NCI-H446 treated with DMSO at 0.1 percent for 48 hours (cell line): ENCODE data around the gene GUK1.
"Not testable (repeated sequence)": the region's sequence is repeated elsewhere in the genome, so short reads cannot be mapped to it uniquely, and the experiment has no call there.

Experiments
- DNase-seq: peaks from one replicate; lab custom pipeline; 2025; lab: John Stamatoyannopoulos, UW

GUK1 gene

GRCh38 chr1:228177183-228177475 is 37.0 kb downstream of the GUK1 start:
- no peak for DNase-seq

GRCh38 chr1:228177721-228178710 is 37.9 kb downstream of the GUK1 start:
- no peak for DNase-seq

- DNase-seq = no peak
Measured at GRCh38 chr1:228178737-228179684, 38.9 kb downstream of the GUK1 start.

- no peak for DNase-seq
Measured at GRCh38 chr1:228180271-228180958, 40.3 kb downstream of the GUK1 start.

- DNase-seq = no peak
Measured at GRCh38 chr1:228180959-228181644, 41.0 kb downstream of the GUK1 start.

GRCh38 chr1:228181645-228182034 is 41.6 kb downstream of the GUK1 start:
- DNase-seq = no peak

- no peak for DNase-seq
Measured at GRCh38 chr1:228182296-228183030, 42.4 kb downstream of the GUK1 start.

GRCh38 chr1:228184152-228184551 is 44.1 kb downstream of the GUK1 start:
- no peak for DNase-seq

- DNase-seq = no peak
Measured at GRCh38 chr1:228185641-228185965, 45.5 kb downstream of the GUK1 start.

GRCh38 chr1:228188249-228188648 is 48.2 kb downstream of the GUK1 start:
- not testable (repeated sequence) for DNase-seq

- DNase-seq = no peak
Measured at GRCh38 chr1:228190182-228190581, 50.1 kb downstream of the GUK1 start.

- no peak for DNase-seq
Measured at GRCh38 chr1:228190778-228191177, 50.7 kb downstream of the GUK1 start.

- DNase-seq = no peak
Measured at GRCh38 chr1:228194436-228194835, 54.4 kb downstream of the GUK1 start.

- no peak for DNase-seq
Measured at GRCh38 chr1:228194921-228195812, 55.1 kb downstream of the GUK1 start.

GRCh38 chr1:228197555-228198147 is 57.6 kb downstream of the GUK1 start:
- no peak for DNase-seq
